ENCODE results near the gene TBC1D14. TPM values are rescaled to one million over a fixed set of nuclear protein-coding genes. Genes with fewer than 3 reads are reported as not detected.

Gene TBC1D14
- total RNA-seq, 1 donor from 2014 or later, result 47.3 TPM

DNA sequence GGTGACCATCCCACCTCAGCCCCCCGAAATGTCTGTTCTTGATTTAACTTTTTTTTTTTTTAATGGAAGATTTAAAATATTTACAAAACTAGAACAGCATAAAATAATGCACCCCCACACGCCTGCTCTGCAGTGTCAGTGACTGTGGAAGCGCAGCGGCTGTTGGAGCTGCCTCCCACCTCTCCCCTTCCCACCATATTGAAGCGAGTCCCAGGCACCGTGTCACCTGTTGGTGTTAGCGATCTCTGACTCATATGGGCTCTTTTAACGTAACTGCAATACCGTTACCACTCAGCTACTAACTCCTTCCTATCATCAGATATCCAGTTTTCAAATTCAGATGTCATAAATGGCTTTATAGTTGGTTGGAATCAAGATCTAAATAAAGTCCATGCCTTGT is 116.5 kb downstream of the TBC1D14 start:
- DNase-seq, result no peak
- no peaks in the 10 kb centered on the region for H3K9me3 Mint-ChIP-seq
- no peaks in the 10 kb centered on the region for H3K27me3 Mint-ChIP-seq
- H3K4me3 Mint-ChIP-seq, result no peak overlapping the region
- H3K27ac Mint-ChIP-seq, result peak overlapping the region; percentile 53
- intact Hi-C loops (cut with micrococcal nuclease), result no loop called here
- peaks cover 7% of the 10 kb centered on the region for H3K4me1 Mint-ChIP-seq
- H3K36me3 Mint-ChIP-seq (ENCODE audit: low read depth), result peaks cover 50% of the 10 kb centered on the region

DNA sequence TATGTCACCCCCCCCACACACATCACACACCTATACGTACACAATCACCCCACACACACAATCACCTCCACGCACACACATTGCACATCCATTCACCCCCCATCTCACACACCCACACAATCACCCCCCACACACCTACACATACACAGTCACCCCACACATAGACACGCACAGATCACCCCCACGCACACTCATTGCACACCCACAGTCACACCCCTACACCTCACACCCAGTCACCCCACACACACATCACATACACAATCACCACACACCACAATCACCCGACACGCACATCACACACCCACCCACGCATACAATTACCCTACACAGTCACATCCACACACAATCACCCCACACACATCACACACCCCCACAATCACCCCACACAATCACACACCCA is 117.7 kb downstream of the TBC1D14 start:
- no peak for DNase-seq
- no peak overlapping the region for H3K4me3 Mint-ChIP-seq
- H3K27me3 Mint-ChIP-seq, result no peaks in the 10 kb centered on the region
- H3K9me3 Mint-ChIP-seq, result no peaks in the 10 kb centered on the region
- H3K4me1 Mint-ChIP-seq, result peaks cover 7% of the 10 kb centered on the region
- peak overlapping the region; percentile 10 for H3K27ac Mint-ChIP-seq
- intact Hi-C loops (cut with micrococcal nuclease), result no loop called here
- H3K36me3 Mint-ChIP-seq (ENCODE audit: low read depth), result peaks cover 51% of the 10 kb centered on the region

DNA sequence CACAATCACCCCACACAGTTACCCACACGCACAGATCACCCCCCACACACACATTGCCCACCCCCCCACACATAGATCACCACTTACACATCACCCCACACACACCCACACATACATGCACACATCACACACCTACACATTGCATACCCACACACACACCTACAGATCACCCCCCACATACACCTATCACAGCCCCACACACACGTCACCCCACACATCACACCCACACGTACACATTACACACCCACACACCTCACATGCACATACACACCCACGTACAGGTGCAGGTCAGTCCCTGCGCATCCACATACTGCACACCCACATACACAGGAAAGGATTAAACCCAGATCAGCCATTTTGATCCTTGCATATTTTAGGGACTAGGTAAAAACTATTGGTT is 118.3 kb downstream of the TBC1D14 start:
- H3K4me1 Mint-ChIP-seq, result peaks cover 7% of the 10 kb centered on the region
- intact Hi-C loops (cut with micrococcal nuclease), result no loop called here

DNA sequence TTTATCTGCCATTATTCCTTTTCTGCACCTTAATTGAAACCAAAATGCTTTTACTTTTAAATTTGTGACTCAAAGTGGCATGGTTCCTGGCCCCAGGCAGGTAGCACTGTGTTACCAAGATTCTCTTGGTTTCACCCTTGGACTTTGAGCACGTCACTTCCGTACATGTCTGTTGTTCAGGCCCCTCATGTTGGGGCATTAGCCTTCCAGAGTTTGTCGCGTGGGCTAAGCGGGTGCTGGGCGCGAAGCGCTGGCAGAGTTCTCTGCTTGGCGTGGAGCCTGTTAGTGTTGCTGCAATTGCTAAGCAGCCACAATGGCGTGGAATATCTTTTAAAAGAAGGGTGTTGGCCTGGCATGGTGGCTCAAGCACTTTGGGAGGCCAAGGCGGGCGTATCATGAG is 119.6 kb downstream of the TBC1D14 start:
- Mint-ChIP-seq H3K36me3 (ENCODE audit: low read depth) (peaks cover 50% of the 10 kb centered on the region), H3K27ac (no peak overlapping the region), H3K4me3 (no peak overlapping the region), H3K27me3 (no peaks in the 10 kb centered on the region), H3K9me3 (no peaks in the 10 kb centered on the region), H3K4me1 (peaks cover 7% of the 10 kb centered on the region)
- intact Hi-C loops (cut with micrococcal nuclease), result no loop called here
- no peak for DNase-seq

More for the DNA sequence above, 118.3 kb downstream of the TBC1D14 start:
- no peaks in the 10 kb centered on the region for H3K27me3 Mint-ChIP-seq
- no peaks in the 10 kb centered on the region for H3K9me3 Mint-ChIP-seq
- H3K27ac Mint-ChIP-seq, result peak overlapping the region; percentile 17
- no peak for DNase-seq
- no peak overlapping the region for H3K4me3 Mint-ChIP-seq
- peaks cover 52% of the 10 kb centered on the region for H3K36me3 Mint-ChIP-seq (ENCODE audit: low read depth)

DNA sequence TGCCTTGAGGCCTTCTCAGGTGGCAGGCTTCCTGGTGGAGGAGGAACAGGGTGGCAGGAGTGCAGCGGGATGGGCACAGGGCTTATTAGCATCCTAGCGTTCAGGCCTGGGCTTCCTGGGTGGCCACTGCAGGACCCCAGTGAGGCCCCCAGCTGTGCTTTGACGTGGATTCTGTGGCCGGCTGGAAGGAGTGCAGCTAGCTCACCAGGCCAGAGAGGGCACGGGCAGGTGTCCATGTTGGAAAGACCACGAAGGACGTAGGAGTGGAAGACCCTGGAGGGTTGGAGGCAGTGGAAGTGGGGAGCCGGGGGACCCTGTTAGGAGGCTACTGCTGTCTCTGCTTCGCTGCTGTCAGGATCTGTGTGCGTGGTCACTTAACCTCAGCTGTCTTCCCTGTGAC is 120.3 kb downstream of the TBC1D14 start:
- intact Hi-C loops (cut with micrococcal nuclease), result no loop called here
- DNase-seq, result no peak
- Mint-ChIP-seq H3K27me3 (no peaks in the 10 kb centered on the region), H3K36me3 (ENCODE audit: low read depth) (peaks cover 49% of the 10 kb centered on the region), H3K27ac (peak overlapping the region; percentile 44), H3K4me3 (no peak overlapping the region), H3K9me3 (no peaks in the 10 kb centered on the region), H3K4me1 (peaks cover 7% of the 10 kb centered on the region)

DNA sequence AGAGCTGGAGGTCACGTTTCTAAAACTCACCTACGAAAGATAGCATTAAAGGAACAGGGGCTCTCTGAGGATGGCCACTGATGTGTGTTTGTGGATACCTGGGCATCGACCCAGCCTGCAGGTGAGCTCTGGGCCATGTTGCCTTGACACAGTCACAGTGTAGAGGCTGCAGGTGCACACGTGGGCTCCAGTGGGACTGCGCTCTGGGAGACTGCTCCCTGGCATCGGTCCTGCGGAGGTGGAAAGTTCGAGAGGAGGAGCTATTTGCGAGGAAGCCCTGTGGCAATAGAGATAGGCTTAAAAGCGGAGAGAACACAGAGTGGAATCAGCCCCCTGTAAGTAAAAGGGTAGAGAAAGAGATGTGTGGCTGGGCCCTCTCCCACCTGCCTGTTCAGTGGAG is 121.2 kb downstream of the TBC1D14 start:
- Mint-ChIP-seq H3K36me3 (ENCODE audit: low read depth) (peaks cover 48% of the 10 kb centered on the region), H3K4me1 (peaks cover 7% of the 10 kb centered on the region), H3K27ac (peak overlapping the region; percentile 45)

DNA sequence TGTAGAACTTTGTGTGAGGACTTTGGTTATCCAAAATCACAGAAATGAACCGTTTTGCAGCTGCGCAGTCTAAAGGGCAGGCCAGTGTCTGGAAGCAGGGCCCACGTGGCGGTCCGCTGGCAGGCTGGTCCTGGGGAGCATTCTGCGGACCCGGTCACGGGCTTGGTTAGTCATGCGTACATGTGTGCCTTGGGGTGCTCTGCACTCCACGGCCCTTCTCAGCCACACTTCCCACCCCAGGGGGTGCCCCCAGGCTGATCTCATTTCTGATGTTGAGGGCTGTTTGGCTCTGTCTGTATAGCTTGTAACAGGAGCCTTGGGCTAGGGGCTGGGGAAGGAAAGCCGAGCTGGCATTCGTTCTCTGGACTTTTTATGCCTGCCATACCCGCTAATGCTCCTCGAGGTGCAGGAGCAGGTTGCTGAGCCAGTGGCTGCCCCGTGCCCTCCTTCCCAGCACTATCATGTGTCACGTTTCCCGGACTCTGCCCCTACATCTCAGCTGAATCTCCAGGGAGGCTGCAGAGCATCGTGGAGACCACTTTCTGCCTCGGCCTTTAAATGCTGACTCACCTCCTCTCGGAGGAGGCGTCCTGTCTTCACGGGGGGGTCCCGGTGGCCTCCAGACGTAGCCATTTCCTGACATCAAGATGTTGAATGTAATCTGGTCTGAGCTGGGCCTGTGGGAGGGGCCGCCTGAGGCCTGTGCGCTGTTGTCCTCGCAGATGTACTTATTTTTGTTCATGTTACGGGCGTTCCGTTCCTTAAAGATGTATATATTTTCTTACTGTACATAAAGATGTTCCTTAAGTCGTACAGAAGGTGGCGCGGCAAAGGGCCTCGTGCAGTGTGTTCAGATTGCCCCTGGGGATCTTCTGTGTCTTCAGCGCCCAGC is 122.2 kb downstream of the TBC1D14 start:
- Mint-ChIP-seq H3K4me3 (no peak overlapping the region), H3K27me3 (no peaks in the 10 kb centered on the region), H3K4me1 (peaks cover 7% of the 10 kb centered on the region), H3K9me3 (no peaks in the 10 kb centered on the region), H3K36me3 (ENCODE audit: low read depth) (peaks cover 41% of the 10 kb centered on the region), H3K27ac (no peak overlapping the region)
- intact Hi-C loops (cut with micrococcal nuclease), result no loop called here
- no peak for DNase-seq

More for the DNA sequence above, 121.2 kb downstream of the TBC1D14 start:
- intact Hi-C loops (cut with micrococcal nuclease), result no loop called here
- no peak for DNase-seq
- Mint-ChIP-seq H3K9me3 (no peaks in the 10 kb centered on the region), H3K4me3 (no peak overlapping the region), H3K27me3 (no peaks in the 10 kb centered on the region)

DNA sequence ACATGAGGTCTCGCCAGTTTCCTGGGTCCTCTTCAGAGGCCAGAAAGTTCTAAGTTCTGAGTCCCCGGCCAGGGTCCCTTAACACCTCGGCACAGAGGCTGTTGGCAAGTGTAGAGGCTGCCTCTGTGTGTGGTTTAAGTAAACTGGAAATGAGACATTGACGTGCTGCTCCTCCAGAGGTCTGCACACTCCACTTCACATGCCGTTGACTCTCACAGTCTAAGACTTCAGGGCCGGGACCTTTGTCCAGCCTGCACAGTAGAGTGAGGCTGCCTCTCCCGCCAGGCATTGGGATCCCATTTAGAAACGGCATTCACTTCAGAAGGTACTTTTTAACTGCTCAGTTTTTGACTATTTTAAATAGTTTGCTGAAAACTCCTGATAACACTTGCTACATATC is 123.0 kb downstream of the TBC1D14 start:
- H3K36me3 Mint-ChIP-seq (ENCODE audit: low read depth), result peaks cover 33% of the 10 kb centered on the region
- no peaks in the 10 kb centered on the region for H3K9me3 Mint-ChIP-seq
- H3K27me3 Mint-ChIP-seq, result no peaks in the 10 kb centered on the region
- intact Hi-C loops (cut with micrococcal nuclease), result no loop called here
- H3K4me3 Mint-ChIP-seq, result no peak overlapping the region
- no peak for DNase-seq
- H3K27ac Mint-ChIP-seq, result no peak overlapping the region
- H3K4me1 Mint-ChIP-seq, result peaks cover 5% of the 10 kb centered on the region

DNA sequence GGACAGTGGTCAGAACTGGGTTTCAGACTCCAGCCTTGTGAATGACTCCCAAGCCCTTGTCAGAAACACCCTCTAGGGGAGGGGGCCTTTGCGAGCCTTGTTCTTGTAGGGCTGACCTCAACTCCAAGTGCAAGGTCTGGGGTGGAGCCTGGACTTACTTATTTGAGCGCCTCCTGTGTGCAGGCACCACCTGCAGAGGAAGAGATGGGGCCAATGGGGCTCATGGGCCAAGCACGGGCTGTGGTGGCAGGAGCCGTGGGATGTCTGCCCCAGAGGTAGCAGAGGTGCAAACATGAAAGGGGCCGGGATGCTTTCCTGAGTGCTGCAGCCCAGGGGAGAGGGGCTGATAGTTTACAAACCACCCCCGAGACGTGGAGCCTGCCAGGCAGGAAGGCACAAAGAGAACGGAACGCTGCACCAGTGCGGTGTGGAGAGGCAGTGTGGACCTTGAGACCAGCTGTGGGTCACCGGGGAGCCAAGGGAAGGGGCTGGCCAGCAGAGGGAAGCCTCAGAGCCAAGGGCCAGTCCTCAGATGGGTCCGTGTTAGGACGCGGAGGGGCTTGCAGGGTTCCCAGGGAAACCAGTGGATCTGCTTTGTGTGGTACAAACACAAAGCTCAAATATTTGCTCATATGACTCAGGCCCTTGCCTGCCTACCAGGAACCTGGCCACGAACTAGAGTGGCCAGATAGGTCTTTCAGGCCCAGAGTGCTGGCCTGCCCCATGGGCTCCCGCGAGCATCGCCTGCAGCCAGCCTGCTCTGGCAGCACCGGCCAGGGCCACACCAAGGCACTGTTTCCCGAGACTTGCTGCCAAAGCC is 124.8 kb downstream of the TBC1D14 start:
- Mint-ChIP-seq H3K9me3 (no peaks in the 10 kb centered on the region), H3K4me3 (no peak overlapping the region), H3K4me1 (no peaks in the 10 kb centered on the region), H3K36me3 (ENCODE audit: low read depth) (peaks cover 20% of the 10 kb centered on the region), H3K27me3 (no peaks in the 10 kb centered on the region), H3K27ac (no peak overlapping the region)
- no peak for DNase-seq
- intact Hi-C loops (cut with micrococcal nuclease), result no loop called here

DNA sequence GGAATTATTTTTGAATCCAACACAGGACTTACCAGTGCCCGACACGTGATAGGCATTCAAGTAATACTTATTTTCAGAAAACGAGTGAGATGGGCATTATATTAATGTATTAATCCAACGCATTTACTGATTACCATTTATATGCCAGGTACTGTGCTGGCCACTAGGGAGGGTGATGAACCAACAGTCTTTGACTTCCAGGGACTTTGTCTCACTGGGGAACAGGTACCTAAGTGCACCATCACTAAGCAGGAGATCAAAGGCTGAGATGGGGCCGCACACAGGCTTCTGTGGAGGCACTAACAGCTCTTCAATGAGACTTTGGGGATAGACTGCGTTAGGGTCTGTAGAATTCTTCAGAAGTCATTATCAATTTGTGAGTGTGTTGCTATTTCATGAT is 127.8 kb downstream of the TBC1D14 start:
- DNase-seq, result no peak
- H3K27me3 Mint-ChIP-seq, result peaks cover 9% of the 10 kb centered on the region
- intact Hi-C loops (cut with micrococcal nuclease), result no loop called here
- H3K4me3 Mint-ChIP-seq, result no peak overlapping the region
- H3K27ac Mint-ChIP-seq, result no peak overlapping the region
- no peaks in the 10 kb centered on the region for H3K9me3 Mint-ChIP-seq
- H3K4me1 Mint-ChIP-seq, result peaks cover 7% of the 10 kb centered on the region
- peaks cover 2% of the 10 kb centered on the region for H3K36me3 Mint-ChIP-seq (ENCODE audit: low read depth)

DNA sequence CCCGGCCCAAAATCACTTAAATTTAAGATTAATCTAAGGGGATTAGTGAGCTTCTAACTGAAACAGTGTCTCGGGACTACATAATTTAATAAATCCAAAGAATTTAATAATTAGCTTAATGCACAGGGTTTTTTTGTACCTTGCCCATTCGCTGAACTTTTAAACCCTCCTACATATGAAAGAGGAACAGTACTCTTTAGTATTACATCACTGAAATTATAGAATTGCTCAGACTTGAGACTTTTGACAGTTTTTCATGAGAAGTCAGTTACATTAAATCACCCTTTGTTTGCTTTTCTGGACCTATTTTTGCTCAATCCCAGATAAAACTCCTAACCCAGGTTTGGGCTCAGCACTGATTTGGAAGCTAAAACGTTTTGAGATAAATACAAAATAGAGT is 131.1 kb downstream of the TBC1D14 start:
- Mint-ChIP-seq H3K27me3 (peaks cover 12% of the 10 kb centered on the region), H3K4me1 (peaks cover 29% of the 10 kb centered on the region), H3K4me3 (no peak overlapping the region), H3K27ac (no peak overlapping the region), H3K36me3 (ENCODE audit: low read depth) (peaks cover 7% of the 10 kb centered on the region), H3K9me3 (no peaks in the 10 kb centered on the region)
- intact Hi-C loops (cut with micrococcal nuclease), result loop anchor here (5.0 kb wide), 1 partner anchor 143 kb away; no protein-coding TSS in a partner anchor
- DNase-seq, result no peak

DNA sequence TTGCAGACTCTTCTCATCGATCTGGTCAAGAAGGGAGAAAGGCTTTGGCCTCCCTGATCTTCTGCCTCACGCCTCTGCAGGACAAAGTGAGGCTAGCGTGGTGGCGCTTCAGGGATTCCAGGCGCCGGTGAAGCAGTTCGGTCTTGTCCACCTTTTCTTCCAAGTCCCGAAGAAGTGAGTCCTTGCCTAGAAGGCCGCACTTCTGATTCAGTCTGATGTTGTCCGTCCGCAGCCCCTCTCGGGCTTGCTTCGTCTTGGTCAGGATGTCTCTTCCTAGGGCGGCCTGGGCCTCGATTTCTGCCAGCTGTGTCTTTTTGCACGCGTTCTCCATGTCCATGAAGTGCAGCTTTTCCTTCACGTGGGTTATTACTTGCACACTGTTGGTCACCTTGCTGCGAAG is 131.6 kb downstream of the TBC1D14 start:
- no peak overlapping the region for H3K4me3 Mint-ChIP-seq
- DNase-seq, result no peak

DNA sequence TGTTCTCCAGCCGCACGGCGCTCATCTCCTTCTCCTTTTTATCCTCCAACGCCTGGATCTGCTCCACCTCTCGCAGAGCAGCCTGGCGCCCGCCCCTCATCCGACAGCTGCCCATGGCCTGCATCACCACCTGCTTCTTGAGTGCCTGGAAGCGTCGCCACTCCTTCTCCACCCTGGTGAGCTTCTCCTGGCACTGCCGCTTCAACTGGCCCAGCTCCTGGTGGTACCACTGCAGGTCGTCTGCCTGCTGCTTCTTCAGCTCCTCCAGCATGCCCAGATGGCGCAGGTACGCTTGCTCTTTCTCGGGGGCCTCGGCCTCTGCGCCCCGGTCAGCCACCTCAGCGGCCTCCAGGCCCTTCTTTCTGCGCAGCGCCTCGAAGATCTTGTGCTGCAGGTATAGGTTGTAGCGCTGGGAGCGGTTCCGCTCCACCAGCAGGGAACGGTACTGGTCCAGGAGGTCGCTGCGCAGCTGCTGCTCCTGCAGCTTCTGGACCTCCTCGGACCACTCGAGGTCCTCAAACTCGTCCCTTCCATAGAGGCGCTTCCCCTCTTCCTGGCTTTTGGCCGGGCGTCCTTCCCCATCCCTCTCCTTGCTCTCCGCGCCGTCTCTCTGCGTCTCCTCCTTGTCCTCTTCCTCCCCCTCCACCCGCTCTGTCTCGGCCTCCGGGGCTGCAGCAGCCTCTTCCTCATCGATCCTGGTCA is 132.3 kb downstream of the TBC1D14 start:
- peak; percentile 67 for DNase-seq
- Mint-ChIP-seq H3K36me3 (ENCODE audit: low read depth) (peaks cover 7% of the 10 kb centered on the region), H3K9me3 (no peaks in the 10 kb centered on the region), H3K27ac (peak overlapping the region; percentile 58), H3K27me3 (peaks cover 12% of the 10 kb centered on the region), H3K4me1 (peaks cover 37% of the 10 kb centered on the region), H3K4me3 (peak overlapping the region; percentile 97)
- intact Hi-C loops (cut with micrococcal nuclease), result loop anchor here (2.0 to 5.0 kb wide), 2 partner anchors 61 to 145 kb away; no protein-coding TSS in a partner anchor

More for the DNA sequence above, 131.6 kb downstream of the TBC1D14 start:
- Mint-ChIP-seq H3K9me3 (no peaks in the 10 kb centered on the region), H3K27ac (no peak overlapping the region), H3K27me3 (peaks cover 12% of the 10 kb centered on the region), H3K36me3 (ENCODE audit: low read depth) (peaks cover 7% of the 10 kb centered on the region), H3K4me1 (peaks cover 30% of the 10 kb centered on the region)
- intact Hi-C loops (cut with micrococcal nuclease), result loop anchor here (5.0 kb wide), 1 partner anchor 144 kb away; no protein-coding TSS in a partner anchor

Measured in activated CD4-positive, alpha-beta T cell treated with anti-CD3 and anti-CD28 coated beads, Interleukin-2, amount 10 ng/mL, durations not matched to agents 24 days and 14 days (primary cell).